ENCODE measurements around the gene LNPEP. TPM values are rescaled to one million over a fixed set of nuclear protein-coding genes. Genes with fewer than 3 reads are reported as not detected.

Gene LNPEP
- total RNA-seq, 1 experiment from 2014 or later, result 18.8 TPM

GRCh38 chr5:96978812-96979449 is 43.1 kb downstream of the LNPEP start:
- no TSS peak for BruUV-seq (replicated peaks)
- Histone ChIP-seq H3K27ac (no peak overlapping the region), H3K9me3 (ENCODE audit: insufficient read depth, low read depth) (no peaks in the 10 kb centered on the region), H3K4me1 (replicated peaks; ENCODE audit: insufficient read depth) (no peaks in the 10 kb centered on the region), H3K9me2 (ENCODE audit: insufficient read depth) (no peaks in the 10 kb centered on the region), H3K4me2 (no peak overlapping the region), H3K4me3 (no peak overlapping the region), H3K36me3 (ENCODE audit: low read depth) (0 out of 2 replicates have a peak, but pooled peaks cover 5% of the 10 kb centered on the region), H3K27me3 (ENCODE audit: insufficient read depth, low read depth) (no peaks in the 10 kb centered on the region), H3F3A (ENCODE audit: insufficient read depth, low read depth) (no peaks in the 10 kb centered on the region), H4K20me1 (ENCODE audit: insufficient read depth) (no peaks in the 10 kb centered on the region), H2AFZ (no peak overlapping the region), H3K79me2 (ENCODE audit: low read depth) (no peaks in the 10 kb centered on the region)
- intact Hi-C loops (cut with micrococcal nuclease; ENCODE audit: unreplicated experiment), result no loop called here
- ChIA-PET POLR2A (ENCODE audit: unreplicated experiment) (no interaction called here), CTCF (no interaction called here)
- no peak for TF ChIP-seq CTCF (conservative IDR thresholded peaks at IDR 0.05)
- no peak for TF ChIP-seq EZH2 (IDR thresholded peaks at IDR 0.05; ENCODE audit: low read depth)
- no peak for DNase-seq

DNA sequence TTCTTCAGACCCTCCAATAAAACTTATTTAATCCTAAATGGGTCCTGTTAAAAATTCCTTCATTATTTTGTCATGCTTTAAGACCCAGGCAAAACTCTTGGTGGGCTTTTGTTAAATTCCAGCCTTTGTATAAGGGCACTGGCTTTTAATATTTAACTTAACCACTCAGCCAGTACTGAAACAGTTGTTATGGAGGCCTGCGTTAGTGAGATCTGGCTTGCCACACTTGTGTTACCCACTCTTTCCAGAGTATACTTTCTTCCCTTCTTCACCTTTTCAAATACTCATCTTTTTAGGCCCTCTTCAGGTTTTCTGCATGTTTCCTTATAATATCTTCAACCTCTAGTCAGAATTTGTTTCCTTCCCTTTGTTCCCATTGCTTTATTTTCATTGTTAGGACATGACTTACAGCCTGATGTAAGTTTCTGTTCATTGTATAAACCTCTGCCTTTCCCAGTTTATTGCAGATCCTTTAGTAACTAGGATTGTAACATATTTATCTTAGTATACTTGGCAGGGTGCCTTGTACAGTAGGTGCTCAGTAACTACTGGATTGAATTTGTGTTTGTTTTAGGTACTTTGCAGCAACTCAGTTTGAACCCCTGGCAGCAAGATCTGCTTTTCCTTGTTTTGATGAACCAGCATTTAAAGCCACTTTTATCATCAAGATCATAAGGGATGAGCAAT is 48.8 kb downstream of the LNPEP start:
- DNase-seq, result no peak
- ChIA-PET POLR2A (ENCODE audit: unreplicated experiment) (no interaction called here), CTCF (no interaction called here)
- intact Hi-C loops (cut with micrococcal nuclease; ENCODE audit: unreplicated experiment), result no loop called here
- no peaks in the 10 kb centered on the region for H3K27me3 ChIP-seq (ENCODE audit: insufficient read depth, low read depth)
- no peak overlapping the region for H3K27ac ChIP-seq
- TF ChIP-seq CTCF (conservative IDR thresholded peaks at IDR 0.05) (no peak), EZH2 (IDR thresholded peaks at IDR 0.05; ENCODE audit: low read depth) (no peak)
- H3F3A ChIP-seq (ENCODE audit: insufficient read depth, low read depth), result no peaks in the 10 kb centered on the region
- no peaks in the 10 kb centered on the region for H4K20me1 ChIP-seq (ENCODE audit: insufficient read depth)
- no peaks in the 10 kb centered on the region for H3K9me3 ChIP-seq (ENCODE audit: insufficient read depth, low read depth)
- H3K79me2 ChIP-seq (ENCODE audit: low read depth), result no peaks in the 10 kb centered on the region
- H3K4me3 ChIP-seq, result no peak overlapping the region
- H3K4me1 ChIP-seq (replicated peaks; ENCODE audit: insufficient read depth), result no peaks in the 10 kb centered on the region
- BruUV-seq (replicated peaks), result no TSS peak
- H3K36me3 ChIP-seq (ENCODE audit: low read depth), result 0 out of 2 replicates have a peak, but pooled peaks cover 5% of the 10 kb centered on the region
- no peak overlapping the region for H3K4me2 ChIP-seq
- no peaks in the 10 kb centered on the region for H3K9me2 ChIP-seq (ENCODE audit: insufficient read depth)
- no peak overlapping the region for H2AFZ ChIP-seq

DNA sequence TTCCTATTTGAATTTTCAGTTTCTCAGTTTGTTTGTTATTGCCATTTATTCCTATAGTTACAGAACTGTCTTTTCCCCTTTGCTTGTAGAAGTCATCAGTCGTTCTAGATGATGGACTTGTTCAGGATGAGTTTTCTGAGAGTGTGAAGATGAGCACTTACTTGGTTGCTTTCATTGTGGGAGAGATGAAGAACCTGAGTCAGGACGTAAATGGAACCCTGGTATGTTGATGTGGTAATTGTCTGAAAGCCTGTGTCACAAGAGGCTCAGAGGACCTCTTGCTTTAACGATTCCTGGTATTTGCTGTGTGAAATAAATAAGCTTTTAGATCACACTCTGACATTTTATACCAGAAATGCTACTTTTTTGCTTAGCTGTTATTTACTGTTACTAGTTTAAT is 50.6 kb downstream of the LNPEP start:
- no peak for TF ChIP-seq EZH2 (IDR thresholded peaks at IDR 0.05; ENCODE audit: low read depth)
- TF ChIP-seq CTCF (conservative IDR thresholded peaks at IDR 0.05), result no peak
- Histone ChIP-seq H2AFZ (no peak overlapping the region), H3K4me1 (replicated peaks; ENCODE audit: insufficient read depth) (no peaks in the 10 kb centered on the region), H3K27me3 (ENCODE audit: insufficient read depth, low read depth) (no peaks in the 10 kb centered on the region), H3K4me2 (no peak overlapping the region), H3K9me2 (ENCODE audit: insufficient read depth) (no peaks in the 10 kb centered on the region), H3K4me3 (no peak overlapping the region), H3K27ac (no peak overlapping the region), H3F3A (ENCODE audit: insufficient read depth, low read depth) (no peaks in the 10 kb centered on the region), H3K36me3 (ENCODE audit: low read depth) (0 out of 2 replicates have a peak, but pooled peaks cover 5% of the 10 kb centered on the region), H3K79me2 (ENCODE audit: low read depth) (no peaks in the 10 kb centered on the region), H4K20me1 (ENCODE audit: insufficient read depth) (no peaks in the 10 kb centered on the region), H3K9me3 (ENCODE audit: insufficient read depth, low read depth) (no peaks in the 10 kb centered on the region)
- ChIA-PET POLR2A (ENCODE audit: unreplicated experiment) (no interaction called here), CTCF (no interaction called here)
- no peak for DNase-seq
- intact Hi-C loops (cut with micrococcal nuclease; ENCODE audit: unreplicated experiment), result no loop called here
- no TSS peak for BruUV-seq (replicated peaks)
